Epithelial cell of esophagus (primary cell): Measurements from ENCODE around the gene MALRD1.

Source experiments
- DNase-seq: peaks from one replicate; pipeline ENCODE4 v3.0.0; 2010; ENCODE audit warnings: low read depth
- H3K4me3 ChIP-seq: 2 replicates; pipeline ENCODE4 v1.5.1; 2011; ENCODE audit warnings: mild to moderate bottlenecking, low read length, control low read depth
- TF ChIP-seq, protein P1 (sequence below): IDR thresholded peaks from 2 replicates; pipeline ENCODE4 v1.5.1; 2011; ENCODE audit warnings: low read depth, mild to moderate bottlenecking, low read length, control low read depth, inconsistent platforms; ENCODE audit not compliant: insufficient read depth; ENCODE audit errors: missing control alignments

Gene MALRD1

GRCh38 chr10:19417740-19418139 is 369.1 kb downstream of the MALRD1 start:
- TF ChIP-seq, protein P1, sequence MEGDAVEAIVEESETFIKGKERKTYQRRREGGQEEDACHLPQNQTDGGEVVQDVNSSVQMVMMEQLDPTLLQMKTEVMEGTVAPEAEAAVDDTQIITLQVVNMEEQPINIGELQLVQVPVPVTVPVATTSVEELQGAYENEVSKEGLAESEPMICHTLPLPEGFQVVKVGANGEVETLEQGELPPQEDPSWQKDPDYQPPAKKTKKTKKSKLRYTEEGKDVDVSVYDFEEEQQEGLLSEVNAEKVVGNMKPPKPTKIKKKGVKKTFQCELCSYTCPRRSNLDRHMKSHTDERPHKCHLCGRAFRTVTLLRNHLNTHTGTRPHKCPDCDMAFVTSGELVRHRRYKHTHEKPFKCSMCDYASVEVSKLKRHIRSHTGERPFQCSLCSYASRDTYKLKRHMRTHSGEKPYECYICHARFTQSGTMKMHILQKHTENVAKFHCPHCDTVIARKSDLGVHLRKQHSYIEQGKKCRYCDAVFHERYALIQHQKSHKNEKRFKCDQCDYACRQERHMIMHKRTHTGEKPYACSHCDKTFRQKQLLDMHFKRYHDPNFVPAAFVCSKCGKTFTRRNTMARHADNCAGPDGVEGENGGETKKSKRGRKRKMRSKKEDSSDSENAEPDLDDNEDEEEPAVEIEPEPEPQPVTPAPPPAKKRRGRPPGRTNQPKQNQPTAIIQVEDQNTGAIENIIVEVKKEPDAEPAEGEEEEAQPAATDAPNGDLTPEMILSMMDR, result no peak
- no peak for DNase-seq
- H3K4me3 ChIP-seq, result no peak overlapping the region

- TF ChIP-seq, protein P1, result no peak
- no peak overlapping the region for H3K4me3 ChIP-seq
- no peak for DNase-seq
Measured at GRCh38 chr10:19421674-19422073, 373.1 kb downstream of the MALRD1 start.

DNA sequence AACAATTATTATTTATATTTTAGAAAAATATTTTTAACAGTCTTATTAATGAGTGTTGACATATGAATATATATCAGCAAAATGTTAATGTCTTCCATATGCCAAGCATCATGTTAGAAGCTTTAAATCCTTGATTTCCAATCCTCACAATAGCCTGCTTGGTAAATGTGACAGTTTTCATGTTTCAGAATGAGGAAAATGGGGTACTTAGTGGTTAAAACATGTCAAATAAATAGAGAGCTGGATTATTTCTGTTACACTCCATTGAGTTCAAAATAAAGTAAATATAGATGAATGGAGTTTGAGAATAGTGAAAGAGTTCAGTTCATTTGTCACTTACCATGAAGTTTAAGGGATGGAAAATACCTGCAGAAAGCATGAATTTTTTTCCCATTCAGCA is 377.4 kb downstream of the MALRD1 start:
- no peak for DNase-seq
- TF ChIP-seq, protein P1, result no peak
- H3K4me3 ChIP-seq, result no peak overlapping the region

DNA sequence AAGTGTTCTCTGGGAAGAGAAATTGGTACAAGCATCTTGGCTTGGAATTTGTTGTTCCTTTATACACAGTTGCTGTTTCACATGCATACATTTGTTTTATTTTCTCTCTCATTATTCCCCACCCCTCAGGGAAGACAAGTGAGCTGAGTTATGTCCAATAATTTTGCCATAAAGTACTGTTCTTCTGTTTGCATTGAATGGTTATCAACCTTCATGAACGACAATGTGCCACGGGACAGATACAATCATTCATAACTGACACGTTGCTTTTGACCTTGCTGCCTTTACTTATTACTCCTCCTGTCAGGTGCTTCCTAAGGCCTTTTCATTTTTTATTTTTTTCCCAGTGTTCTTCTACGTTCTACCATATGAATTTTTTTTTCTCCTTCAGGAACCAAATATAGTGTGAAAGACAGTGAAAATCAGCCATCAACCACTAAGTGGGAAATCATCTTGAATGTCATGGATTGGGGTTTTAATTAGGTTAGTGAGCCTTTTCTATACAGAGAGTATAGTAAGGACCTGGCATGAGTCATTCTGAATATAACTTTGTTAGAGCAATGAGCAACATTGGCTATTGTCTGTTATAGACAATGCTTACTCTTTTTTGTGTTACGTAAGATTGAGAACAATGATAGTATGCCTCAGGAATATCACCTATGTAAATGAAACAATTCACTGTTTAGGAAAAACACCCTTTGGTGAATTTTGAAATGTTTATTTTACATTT is 383.2 kb downstream of the MALRD1 start:
- peak; percentile 62 for DNase-seq
- TF ChIP-seq, protein P1, result no peak
- no peak overlapping the region for H3K4me3 ChIP-seq

DNA sequence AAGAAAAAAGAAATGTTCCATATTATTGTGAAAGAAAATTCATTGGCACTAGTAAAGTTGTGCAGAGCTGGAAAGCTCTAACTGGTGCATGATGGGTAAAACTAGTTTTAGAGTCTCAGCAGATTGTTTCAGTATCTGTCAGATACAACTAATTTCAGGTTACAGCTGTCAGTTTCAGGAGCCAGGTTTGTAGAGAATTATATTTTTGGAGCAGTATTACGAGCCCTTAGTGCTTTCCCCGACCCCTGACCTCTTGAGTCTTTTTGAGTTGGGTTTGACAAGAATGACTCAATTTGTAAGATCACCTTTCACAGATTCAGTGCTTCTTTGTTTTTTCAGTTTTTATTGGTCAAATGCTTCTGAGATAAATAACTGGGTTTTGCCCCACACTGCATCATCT is 401.3 kb downstream of the MALRD1 start:
- TF ChIP-seq, protein P1, result no peak
- DNase-seq, result no peak
- H3K4me3 ChIP-seq, result no peak overlapping the region

- TF ChIP-seq, protein P1, result no peak
- DNase-seq, result no peak
- no peak overlapping the region for H3K4me3 ChIP-seq
Measured at GRCh38 chr10:19451356-19451755, 402.8 kb downstream of the MALRD1 start.

GRCh38 chr10:19451937-19452336 is 403.3 kb downstream of the MALRD1 start:
- H3K4me3 ChIP-seq, result no peak overlapping the region
- TF ChIP-seq, protein P1, result no peak
- no peak for DNase-seq
